ENCODE results near the gene DMRTB1. TPM values are rescaled to one million over a fixed set of nuclear protein-coding genes. Genes with fewer than 3 reads are reported as not detected.

Gene DMRTB1
- polyA plus RNA-seq, 3 donors, result not detected

DNA sequence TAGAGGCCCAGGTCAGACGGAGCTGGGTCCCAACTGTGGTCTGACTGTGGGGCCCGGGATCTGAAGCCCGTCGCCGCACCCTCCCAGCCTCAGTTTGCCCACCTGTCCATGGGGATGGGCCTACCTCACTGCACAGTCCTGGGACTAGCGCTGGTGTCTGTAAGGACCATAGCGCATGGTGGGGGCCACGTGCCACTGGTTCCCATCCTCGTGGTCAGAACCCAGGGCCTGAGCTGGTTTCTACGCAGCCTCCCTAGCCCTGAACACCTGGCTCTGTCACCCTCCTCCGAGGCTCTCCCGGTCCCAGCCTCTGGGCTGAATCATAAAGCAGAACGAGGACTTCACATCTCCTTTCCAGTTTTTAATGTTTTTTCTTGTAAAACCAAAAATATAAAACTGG lies 46.7 kb downstream of the DMRTB1 start:
- Mint-ChIP-seq H3K4me3 (no peak overlapping the region), H3K27me3 (ENCODE audit: low read depth in 3 of 3) (peaks cover 0 to 5% (median 3%) of the 10 kb centered on the region in 3 donors), H3K9me3 (no peaks in the 10 kb centered on the region), H3K4me1 (peaks cover 5% of the 10 kb centered on the region), H3K27ac (no peak overlapping the region), H3K36me3 (no peaks in the 10 kb centered on the region)
- no peak for TF ChIP-seq CTCF (IDR thresholded peaks at IDR 0.05)
- no peak overlapping the region for H3K4me2 ChIP-seq (replicated peaks; ENCODE audit: extremely low read depth, low read length, poor library complexity, severe bottlenecking)
- H3K4me1 ChIP-seq (ENCODE audit: control insufficient read depth in 1 of 2, insufficient read depth in 2 of 2, low read length in 2 of 2), result no peaks in the 10 kb centered on the region
- no peak overlapping the region for H2AFZ ChIP-seq (ENCODE audit: insufficient read depth, low read depth, low read length, poor library complexity, severe bottlenecking)
- WGBS (ENCODE audit: insufficient coverage), result 92% methylated on average over 12 of the region's 13 CpGs
- H3K27me3 ChIP-seq (ENCODE audit: control insufficient read depth in 2 of 2, insufficient read depth in 2 of 2, low read length in 2 of 2), result no peaks in the 10 kb centered on the region
- intact Hi-C loops (cut with micrococcal nuclease), result no loop called here
- no peaks in the 10 kb centered on the region for H3K36me3 ChIP-seq (replicated peaks in 1 of 2; ENCODE audit: control insufficient read depth in 1 of 2, insufficient read depth in 2 of 2, low read length in 2 of 2)
- no peaks in the 10 kb centered on the region for H4K20me1 ChIP-seq (ENCODE audit: insufficient read depth, low read length)
- no peak overlapping the region for H3K27ac ChIP-seq (ENCODE audit: low read depth in 1 of 2, low read length in 2 of 2)
- H3K4me3 ChIP-seq (replicated peaks in 1 of 3; ENCODE audit: low read depth in 2 of 3, low read length in 3 of 3), result no peak overlapping the region
- no peak overlapping the region for H3K9ac ChIP-seq (ENCODE audit: insufficient read depth, low read length, poor library complexity, severe bottlenecking)
- H3K79me2 ChIP-seq (ENCODE audit: insufficient read depth, low read length), result no peaks in the 10 kb centered on the region
- no peak for DNase-seq
- no peaks in the 10 kb centered on the region for H3K9me3 ChIP-seq (replicated peaks in 1 of 2; ENCODE audit: control insufficient read depth in 1 of 2, insufficient read depth in 1 of 2, low read length in 2 of 2)

GRCh38 chr1:53506355-53507050 lies 47.3 kb downstream of the DMRTB1 start:
- no peaks in the 10 kb centered on the region for H3K9me3 Mint-ChIP-seq
- H3K9ac ChIP-seq (ENCODE audit: insufficient read depth, low read length, poor library complexity, severe bottlenecking), result no peak overlapping the region
- no peak overlapping the region for H3K4me3 ChIP-seq (replicated peaks in 1 of 3; ENCODE audit: low read depth in 2 of 3, low read length in 3 of 3)
- no peaks in the 10 kb centered on the region for H4K20me1 ChIP-seq (ENCODE audit: insufficient read depth, low read length)
- H3K27ac Mint-ChIP-seq, result no peak overlapping the region
- H3K27ac ChIP-seq (ENCODE audit: low read depth in 1 of 2, low read length in 2 of 2), result no peak overlapping the region
- DNase-seq, result no peak
- H3K4me1 Mint-ChIP-seq, result peaks cover 5% of the 10 kb centered on the region
- peaks cover 0 to 5% (median 1%) of the 10 kb centered on the region in 3 donors for H3K27me3 Mint-ChIP-seq (ENCODE audit: low read depth in 3 of 3)
- intact Hi-C loops (cut with micrococcal nuclease), result no loop called here
- 88% methylated on average over 21 of the region's 25 CpGs for WGBS (ENCODE audit: insufficient coverage)
- TF ChIP-seq CTCF (IDR thresholded peaks at IDR 0.05), result no peak
- no peak overlapping the region for H3K4me3 Mint-ChIP-seq
- no peaks in the 10 kb centered on the region for H3K9me3 ChIP-seq (replicated peaks in 1 of 2; ENCODE audit: control insufficient read depth in 1 of 2, insufficient read depth in 1 of 2, low read length in 2 of 2)
- no peaks in the 10 kb centered on the region for H3K4me1 ChIP-seq (ENCODE audit: control insufficient read depth in 1 of 2, insufficient read depth in 2 of 2, low read length in 2 of 2)
- H3K4me2 ChIP-seq (replicated peaks; ENCODE audit: extremely low read depth, low read length, poor library complexity, severe bottlenecking), result no peak overlapping the region
- no peaks in the 10 kb centered on the region for H3K36me3 ChIP-seq (replicated peaks in 1 of 2; ENCODE audit: control insufficient read depth in 1 of 2, insufficient read depth in 2 of 2, low read length in 2 of 2)
- H3K79me2 ChIP-seq (ENCODE audit: insufficient read depth, low read length), result no peaks in the 10 kb centered on the region
- no peaks in the 10 kb centered on the region for H3K27me3 ChIP-seq (ENCODE audit: control insufficient read depth in 2 of 2, insufficient read depth in 2 of 2, low read length in 2 of 2)
- no peaks in the 10 kb centered on the region for H3K36me3 Mint-ChIP-seq
- H2AFZ ChIP-seq (ENCODE audit: insufficient read depth, low read depth, low read length, poor library complexity, severe bottlenecking), result no peak overlapping the region
